NK-92 (cell line): ENCODE measurements around the gene SPART.
"Not testable (repeated sequence)": the region's sequence is repeated elsewhere in the genome, so short reads cannot be mapped to it uniquely, and the experiment has no call there.

Source experiments
- DNase-seq: peaks from one replicate; lab custom pipeline; 2025; ENCODE audit not compliant: unreplicated experiment; lab: John Stamatoyannopoulos, UW

SPART gene

DNA sequence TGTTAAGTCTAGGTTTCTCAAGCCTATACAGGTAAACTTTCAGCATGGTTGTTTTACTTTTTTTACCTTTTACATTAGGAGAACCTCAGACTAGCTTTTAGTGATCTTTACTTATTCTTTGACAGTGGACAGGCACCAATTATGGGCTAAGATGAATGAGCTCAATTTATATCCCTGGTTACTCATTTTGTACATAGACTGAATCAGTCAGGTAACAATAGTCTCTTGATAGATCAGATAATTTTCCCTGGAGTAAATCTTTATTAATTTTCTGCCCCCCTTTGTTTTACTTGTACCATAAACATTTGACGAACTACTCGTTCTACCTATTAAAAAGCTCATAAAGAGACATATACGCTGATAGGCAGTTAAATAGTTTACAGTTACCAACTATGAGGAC, 22.8 kb downstream of the SPART start:
- DNase-seq = no peak

DNA sequence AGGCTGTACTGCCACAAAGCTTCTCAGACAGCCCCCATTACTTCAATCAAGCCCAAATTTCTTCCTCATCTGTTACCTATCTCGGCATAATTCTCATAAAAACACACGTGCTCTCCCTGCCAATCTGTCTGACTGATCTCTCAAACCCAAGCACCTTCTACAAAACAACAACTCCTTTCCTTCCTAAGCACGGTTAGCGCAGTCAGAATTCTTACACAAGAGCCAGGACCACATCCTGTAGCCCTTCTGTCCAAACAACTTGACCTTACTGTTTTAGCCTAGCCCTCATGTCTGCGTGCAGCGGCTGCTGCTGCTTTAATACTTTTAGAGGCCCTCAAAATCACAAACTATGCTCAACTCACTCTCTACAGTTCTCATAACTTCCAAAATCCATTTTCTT, 26.4 kb downstream of the SPART start:
- DNase-seq = not testable (repeated sequence)

DNA sequence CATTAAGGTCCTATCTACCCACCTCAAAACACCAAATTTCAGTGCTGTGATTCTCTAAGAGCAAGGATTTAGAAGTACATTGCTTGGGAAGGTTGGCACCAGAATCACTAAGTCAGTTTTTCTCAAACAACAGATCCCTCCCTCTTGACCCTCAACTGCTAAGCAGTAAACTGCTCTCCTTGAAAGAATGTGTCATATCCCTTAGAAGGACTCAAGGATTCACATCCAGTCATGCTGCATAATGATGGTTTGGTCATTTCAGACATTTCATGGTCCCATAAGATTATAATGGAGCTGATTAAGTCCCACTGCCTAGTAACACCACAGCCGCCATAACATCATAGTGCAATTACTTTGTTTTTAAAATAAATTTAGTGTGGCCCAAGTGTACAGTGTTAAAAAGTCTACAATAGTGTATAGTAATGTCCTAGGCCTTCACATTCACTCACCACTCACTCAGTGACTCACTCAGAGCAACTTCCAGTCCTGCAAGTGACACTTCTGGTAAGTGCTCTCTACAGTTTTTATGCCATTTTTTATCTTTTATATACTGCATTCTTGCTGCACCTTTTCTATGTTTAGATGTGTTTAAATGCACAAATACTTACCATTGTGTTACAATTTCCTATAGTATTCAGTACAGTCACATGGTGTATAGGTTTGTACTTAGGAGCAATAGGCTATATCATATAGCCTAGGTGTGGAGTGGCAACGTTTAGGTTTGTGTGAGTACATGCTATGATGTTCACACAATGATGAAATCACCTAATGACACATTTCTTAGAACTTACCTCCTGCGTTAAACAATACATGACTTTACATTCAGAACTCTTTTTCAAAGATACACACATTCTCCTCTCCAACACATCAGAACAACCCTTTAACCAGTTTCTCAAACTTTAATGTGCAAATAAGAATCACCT, 32.9 kb downstream of the SPART start:
- DNase-seq = no peak

DNA sequence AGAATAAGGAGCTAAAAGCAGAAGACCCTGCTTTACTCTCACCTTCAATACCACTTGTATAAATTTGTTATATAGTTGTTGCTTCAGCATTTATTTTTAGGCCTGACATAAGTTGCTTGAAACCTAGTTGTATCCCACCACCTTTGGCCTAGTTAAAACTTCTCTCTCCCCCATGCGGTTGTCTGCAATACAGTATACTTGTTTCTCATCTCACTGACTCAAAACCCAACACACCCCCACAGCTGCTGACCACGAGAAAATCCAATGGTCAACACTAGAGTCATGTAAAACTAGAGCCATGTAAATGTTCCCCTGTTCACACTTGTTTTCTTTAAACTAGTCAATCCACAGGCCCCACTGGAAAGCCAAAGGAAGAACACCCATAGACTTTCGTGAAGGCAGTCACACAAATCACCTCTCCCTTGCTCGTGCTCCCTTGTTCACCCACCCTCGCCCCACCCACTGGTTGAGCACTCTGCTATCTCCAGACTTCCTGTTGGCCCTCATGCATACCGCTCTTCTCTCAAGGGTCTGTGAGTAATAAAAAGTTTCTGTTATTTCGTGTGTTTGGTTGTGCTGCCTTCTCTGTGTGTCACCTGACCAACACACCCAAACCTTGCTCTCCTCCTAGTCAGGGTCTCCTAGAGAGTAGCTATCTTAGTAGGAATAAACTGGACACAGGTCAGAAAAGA, 35.6 kb downstream of the SPART start:
- no peak for DNase-seq

DNA sequence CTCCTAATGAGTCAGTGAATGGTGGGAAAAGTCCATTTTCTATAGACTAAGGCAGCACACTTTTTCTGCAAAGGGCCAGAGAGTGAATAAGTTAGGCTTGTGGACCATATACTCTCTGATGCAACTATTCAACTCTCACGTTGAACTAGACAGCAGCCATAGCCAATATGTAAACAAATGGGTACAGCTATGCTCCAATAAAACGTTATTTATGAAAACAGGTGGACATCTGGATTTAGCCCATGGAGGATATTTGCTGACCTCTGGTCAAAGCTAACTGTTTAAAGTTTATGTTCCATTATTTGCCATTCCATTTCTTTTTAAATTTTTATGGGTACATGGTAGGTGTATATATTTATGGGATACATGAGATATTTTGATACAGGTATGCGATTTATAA, 43.9 kb downstream of the SPART start:
- DNase-seq = no peak

DNA sequence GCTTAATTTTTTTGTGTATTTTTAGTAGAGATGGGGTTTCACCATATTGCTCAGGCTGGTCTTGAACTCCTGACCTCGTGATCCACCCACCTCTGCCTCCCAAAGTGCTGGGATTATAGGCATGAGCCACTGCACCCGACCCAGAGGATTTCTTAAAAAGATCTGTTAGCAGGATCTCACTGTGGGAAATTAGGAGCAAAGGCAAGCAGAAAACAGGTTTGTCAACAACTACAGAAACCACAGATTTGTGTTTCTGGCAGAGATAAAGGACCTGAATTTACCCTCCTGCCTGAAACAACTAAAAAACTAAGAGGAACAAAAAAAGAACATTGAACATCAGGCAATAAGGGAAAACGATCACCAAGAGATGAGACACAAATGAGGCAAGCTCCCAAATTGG, 46.7 kb downstream of the SPART start:
- DNase-seq = not testable (repeated sequence)

DNA sequence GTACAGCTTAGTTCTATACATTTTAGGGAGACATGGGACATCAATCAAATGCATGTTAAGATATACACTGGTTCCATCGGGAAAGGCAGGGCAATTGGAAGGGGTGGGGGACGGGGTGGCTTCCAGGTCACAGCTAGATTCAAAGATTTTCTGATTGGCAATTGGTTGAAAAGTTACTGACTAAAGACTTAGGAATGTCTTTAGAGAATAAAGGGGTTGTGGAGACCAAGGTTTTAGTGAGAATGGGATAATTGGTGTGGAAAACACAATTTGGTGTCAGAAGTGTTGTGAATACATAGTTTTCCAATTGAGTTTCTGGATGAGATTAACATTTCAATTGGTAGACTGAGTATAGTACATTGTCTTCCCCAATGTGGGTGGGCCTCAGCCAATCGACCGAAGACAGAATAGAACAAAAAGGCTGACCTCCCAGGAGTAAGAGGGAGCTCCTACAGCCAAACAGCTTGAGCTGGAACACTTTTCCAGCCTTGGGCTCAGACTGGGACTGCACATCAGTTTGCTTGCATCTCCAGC, 47.6 kb downstream of the SPART start:
- DNase-seq = no peak

DNA sequence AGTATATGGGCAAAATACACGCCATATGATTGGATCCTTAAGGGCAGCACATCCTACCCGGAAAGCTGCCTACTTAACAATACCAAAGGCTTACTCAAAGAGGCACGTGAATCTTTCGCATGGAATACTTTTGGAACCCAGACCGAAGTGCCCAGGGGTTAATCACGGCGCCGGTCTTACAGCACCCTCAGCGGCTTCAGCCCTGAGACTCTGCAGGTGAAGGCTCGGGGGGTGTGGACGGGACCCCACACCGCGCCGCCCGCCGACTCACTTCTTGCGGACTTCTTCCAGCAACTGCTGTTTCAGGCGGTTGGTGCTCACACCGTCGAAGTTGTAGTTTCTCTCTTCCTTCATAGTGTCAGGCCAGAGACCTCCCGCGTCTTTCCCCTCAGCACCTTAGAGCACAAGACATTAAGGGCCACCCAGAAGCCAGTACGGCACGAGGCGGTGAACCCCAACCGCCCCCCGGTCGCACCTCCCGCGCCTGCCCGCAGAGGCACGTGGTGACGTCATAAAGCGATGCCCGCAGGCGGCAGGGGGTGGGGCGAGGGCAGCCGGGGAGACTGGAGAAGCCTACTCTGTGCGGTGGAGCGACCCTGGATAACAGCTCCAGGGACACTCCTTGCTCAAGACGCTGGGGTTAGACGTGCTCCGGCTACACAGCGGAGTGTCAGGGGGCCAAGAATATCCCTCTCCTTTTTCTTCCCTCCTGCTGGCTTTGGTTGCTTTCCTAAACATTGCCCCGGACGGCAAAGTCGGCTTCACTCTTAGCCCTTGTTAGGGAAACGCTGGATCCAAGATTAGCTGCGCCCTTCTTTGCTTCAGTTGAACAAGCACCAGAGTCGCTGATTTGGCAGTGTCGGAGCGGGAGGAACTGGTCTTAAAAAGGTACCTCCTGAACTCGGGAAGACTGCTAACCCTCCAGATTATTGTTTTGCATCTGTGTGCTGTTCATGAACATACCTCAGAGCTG, 48.5 kb downstream of the SPART start, which contains the start of gene CCDC169:
CCDC169 (minus strand) TSS at position 449 of the 973 bp plus-strand sequence; CDS start at position 354, 95 bp downstream.
- no peak for DNase-seq

DNA sequence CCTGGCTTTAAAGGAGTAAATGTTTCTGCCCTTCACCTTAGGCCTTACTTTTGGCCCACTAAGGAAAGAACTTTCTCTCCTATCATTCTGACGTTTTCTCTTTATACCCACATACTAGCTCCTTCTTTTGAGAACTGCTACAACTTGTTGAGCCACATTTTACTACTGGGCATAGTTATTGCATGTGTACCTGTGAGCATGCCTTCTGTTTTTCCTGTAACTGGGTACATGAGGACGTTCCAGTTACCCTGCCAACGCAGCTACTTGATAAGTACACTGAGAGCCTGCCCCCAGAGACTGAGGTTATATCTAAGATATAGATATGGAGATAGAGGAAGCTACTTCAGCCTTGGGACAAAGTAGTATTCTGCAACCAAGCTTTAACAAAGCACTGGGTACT, 52.1 kb downstream of the SPART start:
- no peak for DNase-seq

DNA sequence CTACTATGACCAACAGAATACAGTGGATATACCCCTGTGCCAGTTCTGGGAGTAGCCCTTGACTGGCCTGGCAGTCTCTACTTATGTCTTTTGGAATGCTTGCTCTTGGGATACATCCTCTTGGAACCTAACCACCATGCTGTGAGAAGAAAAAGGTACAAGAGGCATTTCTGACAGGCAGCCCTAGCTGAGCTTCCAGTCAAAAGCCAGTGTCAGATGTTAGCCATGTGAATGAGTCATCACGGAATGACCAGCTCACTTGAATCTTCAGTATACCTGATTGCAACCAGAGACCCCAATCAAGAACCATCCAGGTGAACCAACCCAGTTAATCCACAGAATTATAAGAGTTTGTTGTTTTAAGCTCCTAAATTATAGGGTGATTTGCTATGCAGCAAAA, 52.7 kb downstream of the SPART start:
- DNase-seq = no peak

DNA sequence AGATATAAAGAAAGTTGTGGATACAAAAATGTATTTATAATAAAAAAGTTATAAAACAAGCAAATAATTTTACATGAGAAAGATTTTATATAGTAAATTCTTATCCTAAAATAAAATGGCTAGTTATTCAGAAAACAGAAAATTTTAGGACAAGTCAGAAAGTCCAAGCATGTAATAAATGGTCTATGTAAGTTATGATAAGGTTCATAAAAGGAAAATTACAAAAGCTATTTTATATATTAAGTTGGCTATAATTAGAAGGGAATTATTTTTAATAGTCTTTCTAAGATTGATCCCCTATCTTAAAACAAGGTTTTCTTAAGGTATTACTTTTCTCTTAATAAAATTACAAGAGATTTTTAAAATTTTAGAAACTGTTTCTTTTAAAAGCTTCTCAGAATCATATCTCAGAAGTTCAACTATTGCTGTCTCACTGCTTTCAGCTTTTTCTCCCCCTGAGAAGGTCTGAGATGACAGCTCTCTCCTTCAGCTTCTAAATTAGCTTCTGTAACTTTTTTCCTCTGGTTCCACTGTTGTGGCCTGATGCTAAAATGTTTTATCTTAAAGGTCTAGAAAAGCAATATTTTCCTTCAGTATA, 57.3 kb downstream of the SPART start:
- DNase-seq = no peak

DNA sequence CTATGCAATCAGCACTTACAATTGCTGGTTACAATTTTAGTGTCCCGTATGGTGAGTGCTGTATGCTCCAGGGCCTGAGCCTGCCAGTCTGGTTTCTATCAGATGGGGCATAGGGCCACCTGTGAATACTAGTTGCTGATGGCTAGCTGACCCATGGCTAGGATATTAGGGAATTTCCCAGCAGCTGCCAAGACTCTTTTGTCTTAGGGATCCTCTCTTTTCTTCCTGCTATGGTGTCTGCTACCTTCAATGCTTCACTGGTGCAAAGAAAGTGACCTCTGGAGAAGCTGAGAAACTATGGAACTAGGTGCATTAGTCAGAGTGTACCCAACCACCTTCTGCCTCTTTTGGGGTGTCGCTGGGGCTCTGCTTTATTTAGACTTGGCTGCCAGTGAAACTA, 60.2 kb downstream of the SPART start:
- no peak for DNase-seq

DNA sequence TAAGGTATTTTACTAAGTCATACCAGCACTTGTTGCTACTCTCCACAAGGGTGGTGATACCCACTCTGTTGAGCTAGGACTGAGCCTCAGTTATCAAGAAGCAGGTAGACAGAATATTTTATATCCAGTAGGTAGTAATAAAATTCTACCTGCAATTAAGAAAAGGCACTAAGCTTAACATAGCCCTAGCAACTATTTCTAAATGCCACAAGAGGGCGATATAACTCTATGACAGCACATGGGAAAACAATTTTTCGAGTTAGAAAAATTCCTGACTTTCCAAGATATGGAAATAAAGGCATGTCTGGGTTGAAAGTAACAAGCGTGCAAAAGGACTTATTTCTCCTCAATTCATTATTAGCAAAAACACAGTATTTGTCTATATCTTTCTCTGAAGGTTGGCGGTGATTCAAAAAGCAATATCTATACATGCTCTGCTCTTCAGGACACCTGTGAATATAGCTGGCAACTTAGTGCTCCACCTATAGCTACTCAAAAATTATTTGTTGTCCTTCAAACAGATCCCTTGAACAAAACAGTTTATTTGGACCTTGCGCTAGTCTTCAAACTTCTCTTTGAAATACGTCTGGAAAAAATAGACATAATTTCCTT, 63.3 kb downstream of the SPART start:
- DNase-seq = no peak

DNA sequence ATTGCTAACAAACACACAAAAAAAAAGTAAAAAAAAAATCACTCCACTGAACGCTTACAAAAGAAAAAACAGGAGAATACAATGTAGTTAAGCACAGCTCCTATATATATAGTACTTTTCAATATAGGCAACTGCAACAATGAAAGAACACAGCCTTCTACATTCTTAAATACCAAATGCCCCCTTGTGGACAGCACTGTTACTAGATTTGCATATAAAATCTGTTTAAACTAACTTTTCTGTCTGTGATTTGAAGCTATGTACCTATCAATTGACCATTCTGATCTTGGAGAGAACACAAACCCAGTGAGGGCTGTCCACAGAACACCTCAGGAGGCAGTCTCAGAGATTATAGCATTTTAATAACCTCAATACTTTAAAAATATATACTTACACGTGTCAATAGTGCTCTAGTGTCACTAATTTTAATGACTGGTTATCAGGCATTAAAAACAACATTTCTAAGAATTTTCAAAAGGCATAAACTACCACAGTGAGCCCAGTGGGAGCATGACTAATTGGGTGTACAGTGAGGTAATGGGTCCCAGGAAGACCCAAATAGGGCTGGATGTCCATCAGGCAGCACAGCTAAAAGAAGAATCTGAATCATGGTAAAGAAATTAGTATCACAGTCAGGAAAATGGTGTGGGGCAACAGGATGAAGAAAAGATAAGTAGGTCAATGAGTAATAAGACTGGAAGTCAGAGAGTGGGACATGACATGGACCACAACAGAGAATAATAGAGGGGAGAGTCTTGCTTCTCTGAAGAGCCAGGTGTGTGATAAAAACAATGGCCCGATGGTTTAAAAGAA, 70.8 kb downstream of the SPART start:
- no peak for DNase-seq

DNA sequence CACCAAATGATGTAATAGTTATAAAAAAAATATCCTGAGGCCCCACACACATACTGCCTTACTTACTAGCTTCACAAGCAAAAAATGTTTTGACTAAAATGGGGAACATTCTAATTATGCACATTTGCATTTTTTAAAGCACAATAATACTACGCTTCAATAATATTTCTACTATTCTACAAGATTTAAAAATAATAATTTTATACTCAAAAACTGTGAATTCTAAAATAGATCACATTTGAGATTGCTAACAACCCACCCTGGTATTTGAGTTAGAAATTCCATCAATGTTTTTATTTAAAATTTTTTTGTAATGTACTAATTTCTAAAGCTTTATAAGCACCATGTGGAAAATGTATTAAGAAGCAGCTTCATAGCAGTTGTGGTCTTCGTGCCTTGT, 72.8 kb downstream of the SPART start:
- no peak for DNase-seq

DNA sequence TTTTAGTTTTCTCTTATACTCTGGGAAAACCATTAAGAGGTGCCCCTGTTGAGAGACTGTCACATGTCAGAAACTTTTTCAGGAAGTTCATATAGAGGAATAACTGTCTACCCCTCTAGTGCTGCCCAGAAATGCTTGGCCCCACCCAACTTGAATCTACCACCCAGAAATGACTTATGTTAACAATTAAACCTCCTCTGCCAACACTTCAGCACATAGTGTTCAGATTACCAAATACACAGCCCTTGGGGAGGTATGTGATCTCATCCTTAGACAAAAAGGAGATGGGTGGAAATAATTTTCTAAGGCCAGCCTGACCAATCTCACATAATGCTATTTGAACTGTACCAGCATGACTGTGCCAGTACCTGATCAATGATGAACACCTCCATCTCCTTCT, 84.2 kb downstream of the SPART start:
- DNase-seq = no peak

DNA sequence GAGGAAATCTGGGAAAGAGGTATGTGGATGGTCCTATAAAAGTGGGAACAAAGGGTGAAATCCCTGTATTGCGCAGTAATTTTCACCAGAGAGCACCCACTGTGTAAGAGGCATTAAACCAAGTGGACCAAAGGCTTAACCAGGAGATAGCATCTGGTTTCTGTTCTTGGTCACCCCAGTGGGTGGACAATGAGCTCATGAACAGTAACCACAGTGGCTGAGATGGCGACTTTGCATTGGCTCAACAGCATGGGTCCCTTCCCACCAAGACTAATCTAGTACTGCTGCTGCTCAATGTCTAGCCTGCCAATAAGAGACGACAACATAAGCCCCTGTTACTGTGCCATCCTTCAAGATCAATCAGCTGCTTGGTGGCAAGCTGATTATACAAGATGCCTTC, 85.2 kb downstream of the SPART start:
- DNase-seq = no peak

DNA sequence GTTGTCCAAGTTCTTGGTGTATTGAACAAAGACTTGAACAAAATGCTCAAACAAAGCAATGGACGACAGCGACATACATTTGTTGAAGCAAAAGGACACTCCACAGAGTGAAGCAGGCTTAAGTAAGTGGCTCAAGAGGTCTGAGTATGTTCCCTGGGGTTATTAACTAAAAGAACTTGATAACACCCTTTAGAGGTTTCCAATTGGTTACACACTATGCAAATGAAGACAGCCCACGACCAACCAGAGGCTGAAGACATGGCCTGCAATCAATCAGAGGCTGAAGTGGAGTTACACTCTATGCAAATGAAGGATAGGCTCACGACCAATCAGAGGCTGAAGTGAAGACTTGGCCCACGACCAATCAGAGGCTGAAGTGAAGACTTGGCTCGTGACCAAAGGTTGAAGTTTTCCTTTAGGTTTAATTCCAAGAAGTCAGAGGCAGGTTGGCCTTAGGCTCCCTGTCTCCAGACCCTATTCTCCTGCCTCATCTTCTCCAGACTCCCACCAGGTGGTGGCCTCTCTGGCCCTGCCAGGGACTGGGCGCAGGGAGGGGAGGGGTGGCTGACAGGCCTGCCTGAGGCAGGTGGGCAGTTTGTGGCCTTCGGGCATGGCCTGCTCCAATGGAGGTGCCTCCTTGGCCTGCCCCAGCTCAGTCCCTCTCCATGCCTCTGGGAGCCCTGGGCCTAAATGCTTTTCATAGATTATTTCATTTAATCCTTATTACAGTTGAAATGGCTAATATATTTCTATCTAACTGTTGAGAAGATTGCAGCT, 86.6 kb downstream of the SPART start:
- DNase-seq = no peak
